ENCODE measurements around the gene FAM131C.
"Not testable (repeated sequence)": the region's sequence is repeated elsewhere in the genome, so short reads cannot be mapped to it uniquely, and the experiment has no call there.

Gene FAM131C

GRCh38 chr1:16043950-16044349 is 29.5 kb downstream of the FAM131C start:
- DNase-seq (ENCODE audit: extremely low read depth, low read depth): no peak
- no peak for TF ChIP-seq CTCF (IDR thresholded peaks at IDR 0.05; ENCODE audit: low read depth, low read length)

GRCh38 chr1:16043521-16043920 is 29.9 kb downstream of the FAM131C start, which contains the start of gene CLCNKB:
TSS of gene CLCNKB (plus strand) at chr1:16043782. CDS start at chr1:16044493, 711 bp downstream.
- no peak for TF ChIP-seq CTCF (IDR thresholded peaks at IDR 0.05; ENCODE audit: low read depth, low read length)

GRCh38 chr1:16042654-16043053 is 30.8 kb downstream of the FAM131C start:
- not testable (repeated sequence) for DNase-seq (ENCODE audit: extremely low read depth, low read depth)

More at GRCh38 chr1:16043521-16043920, 29.9 kb downstream of the FAM131C start, which contains the start of gene CLCNKB:
- DNase-seq (ENCODE audit: extremely low read depth, low read depth): no peak

GRCh38 chr1:16042096-16042495 is 31.4 kb downstream of the FAM131C start:
- TF ChIP-seq CTCF (IDR thresholded peaks at IDR 0.05; ENCODE audit: low read depth, low read length): no peak; the same call in 1 of the 2 replicates
- DNase-seq (ENCODE audit: extremely low read depth, low read depth): no peak

GRCh38 chr1:16041200-16041599 is 32.3 kb downstream of the FAM131C start:
- TF ChIP-seq CTCF (IDR thresholded peaks at IDR 0.05; ENCODE audit: low read depth, low read length): no peak
- no peak for DNase-seq (ENCODE audit: extremely low read depth, low read depth)

GRCh38 chr1:16039871-16040270 is 33.6 kb downstream of the FAM131C start:
- DNase-seq (ENCODE audit: extremely low read depth, low read depth): not testable (repeated sequence)

- no peak for DNase-seq (ENCODE audit: extremely low read depth, low read depth)
- TF ChIP-seq CTCF (IDR thresholded peaks at IDR 0.05; ENCODE audit: low read depth, low read length): no peak
Measured at GRCh38 chr1:16038620-16038912, 34.9 kb downstream of the FAM131C start.

- not testable (repeated sequence) for DNase-seq (ENCODE audit: extremely low read depth, low read depth)
Measured at GRCh38 chr1:16036461-16036860, 37.0 kb downstream of the FAM131C start.

GRCh38 chr1:16033103-16033632 is 40.3 kb downstream of the FAM131C start:
- DNase-seq (ENCODE audit: extremely low read depth, low read depth): not testable (repeated sequence)

All from AG09319 (cell line).